Stimulated activated CD8-positive, alpha-beta memory T cell treated with anti-CD3 and anti-CD28 coated beads, Interleukin-12 subunit alpha, Interleukin-12 subunit beta, amount 100 ng/mL, for 24 hours (primary cell): ENCODE results near the gene DLG4.

Experiments used
- DNase-seq: peaks from one replicate; pipeline ENCODE4 v3.0.0-alpha.2; 2020; ENCODE audit errors: extremely low read depth

The DLG4 gene

GRCh38 chr17:7214300-7215135, 5.1 kb downstream of the DLG4 start:
- DNase-seq = peak; percentile 99

GRCh38 chr17:7213895-7214299, 5.7 kb downstream of the DLG4 start:
- DNase-seq = no peak

GRCh38 chr17:7211491-7212273, 8.0 kb downstream of the DLG4 start:
- no peak for DNase-seq

GRCh38 chr17:7208754-7209460, 10.7 kb downstream of the DLG4 start:
- no peak for DNase-seq

- DNase-seq = no peak
Observed at GRCh38 chr17:7208027-7208571, 11.5 kb downstream of the DLG4 start.

- DNase-seq = no peak
Observed at GRCh38 chr17:7207120-7208001, 12.3 kb downstream of the DLG4 start.

- DNase-seq = no peak
Observed at GRCh38 chr17:7205561-7205960, 14.1 kb downstream of the DLG4 start.

GRCh38 chr17:7204828-7205461, 14.7 kb downstream of the DLG4 start:
- peak; percentile 83 for DNase-seq

GRCh38 chr17:7204336-7204735, 15.3 kb downstream of the DLG4 start:
- no peak for DNase-seq

- DNase-seq = no peak
Observed at GRCh38 chr17:7203391-7203790, 16.2 kb downstream of the DLG4 start.

GRCh38 chr17:7196651-7197401, 22.8 kb downstream of the DLG4 start:
- no peak for DNase-seq

- no peak for DNase-seq
Observed at GRCh38 chr17:7195971-7196370, 23.7 kb downstream of the DLG4 start.

- DNase-seq = no peak
Observed at GRCh38 chr17:7192271-7192937, 27.2 kb downstream of the DLG4 start.

GRCh38 chr17:7191571-7192270, 27.9 kb downstream of the DLG4 start:
- no peak for DNase-seq

- no peak for DNase-seq
Observed at GRCh38 chr17:7191069-7191468, 28.6 kb downstream of the DLG4 start.

GRCh38 chr17:7190276-7190917, 29.2 kb downstream of the DLG4 start:
- no peak for DNase-seq

- DNase-seq = no peak
Observed at GRCh38 chr17:7186241-7186640, 33.4 kb downstream of the DLG4 start.

GRCh38 chr17:7184647-7185046, 35.0 kb downstream of the DLG4 start:
- DNase-seq = no peak
